Measurements from ENCODE around the gene IL1RL2.

Gene IL1RL2

GRCh38 chr2:102269200-102269524, 82.3 kb downstream of the IL1RL2 start:
- no peak for DNase-seq

DNA sequence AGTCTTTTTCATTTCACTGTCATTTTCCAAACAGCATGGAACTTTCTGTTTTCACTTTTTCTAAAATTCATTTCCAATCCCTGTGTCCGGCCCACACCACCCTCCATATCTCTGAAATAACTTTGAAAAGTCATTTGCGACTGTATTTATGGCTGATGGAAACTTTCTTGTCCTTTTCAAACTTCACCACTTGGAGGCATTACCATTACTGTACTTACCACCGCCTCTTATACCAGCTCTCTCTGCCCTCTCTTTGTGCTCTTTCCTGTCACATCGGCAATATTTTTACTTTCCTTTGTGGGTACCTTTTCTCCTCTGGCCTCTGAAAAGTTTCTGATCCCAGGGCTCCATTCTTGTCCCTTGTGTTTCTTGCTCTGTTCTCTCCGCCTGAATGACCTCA, 85.0 kb downstream of the IL1RL2 start:
- DNase-seq = no peak

GRCh38 chr2:102273619-102274211, 86.9 kb downstream of the IL1RL2 start:
- DNase-seq = no peak

GRCh38 chr2:102276549-102277201, 89.9 kb downstream of the IL1RL2 start:
- no peak for DNase-seq

GRCh38 chr2:102277202-102277700, 90.4 kb downstream of the IL1RL2 start:
- no peak for DNase-seq

- DNase-seq = no peak
Observed at GRCh38 chr2:102278720-102279390, 92.0 kb downstream of the IL1RL2 start.

DNA sequence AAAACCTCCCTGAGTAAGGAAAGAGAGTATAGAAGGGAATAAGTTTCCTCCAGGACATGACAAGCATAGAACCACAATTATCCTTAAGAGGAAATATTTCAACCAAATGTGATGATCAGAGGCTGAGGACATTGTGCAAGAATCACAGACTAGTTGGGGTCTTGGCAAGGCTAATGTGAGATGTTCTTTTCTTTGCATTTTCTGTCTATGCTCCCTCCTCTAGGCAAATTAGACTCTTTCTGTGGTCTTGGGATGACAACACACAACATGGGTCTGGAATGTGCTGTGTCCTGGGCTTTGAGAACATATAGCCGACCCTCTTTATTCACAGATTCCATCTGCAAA, 92.5 kb downstream of the IL1RL2 start:
- no peak for DNase-seq

- DNase-seq = no peak
Observed at GRCh38 chr2:102282678-102283091, 95.9 kb downstream of the IL1RL2 start.

- DNase-seq = no peak
Observed at GRCh38 chr2:102283996-102284395, 97.2 kb downstream of the IL1RL2 start.

DNA sequence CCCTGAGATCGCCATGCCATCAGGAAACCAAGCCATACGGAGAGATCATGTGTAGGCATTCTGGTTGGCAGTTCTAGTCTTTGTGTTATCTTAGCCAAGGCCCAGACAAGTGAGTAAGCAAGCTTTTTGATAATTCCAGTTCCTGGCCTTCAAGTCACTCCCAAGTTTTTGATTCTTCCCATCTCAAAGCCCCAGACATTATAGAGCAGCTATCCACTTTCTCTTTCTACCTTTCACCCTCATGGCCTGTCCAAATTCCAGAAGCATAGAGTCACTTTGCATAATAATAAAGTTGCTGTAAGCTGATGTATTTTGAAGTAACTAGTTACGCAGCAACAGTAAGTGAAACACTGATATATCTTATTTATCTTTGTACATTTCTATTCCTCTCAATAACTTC, 97.8 kb downstream of the IL1RL2 start:
- DNase-seq = no peak

DNA sequence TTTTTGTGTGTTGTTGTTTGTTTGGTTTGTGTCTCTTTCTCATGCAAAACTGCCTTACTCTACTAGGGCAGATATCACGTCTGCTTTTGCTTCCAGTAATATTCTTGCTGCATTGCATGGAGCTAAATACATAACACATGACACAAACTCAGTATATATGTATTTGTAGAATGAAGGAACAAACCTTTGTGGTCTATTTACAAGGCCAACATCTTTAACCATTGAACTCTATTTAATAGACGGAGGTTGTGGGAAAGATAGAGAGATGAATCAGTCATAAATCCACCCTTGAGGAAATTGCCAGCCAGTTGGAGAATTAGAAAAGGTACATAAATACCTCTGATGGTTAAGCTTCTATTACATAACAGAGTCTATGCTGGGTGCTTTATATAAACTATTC, 98.5 kb downstream of the IL1RL2 start:
- DNase-seq = no peak

- DNase-seq = no peak
Observed at GRCh38 chr2:102286041-102286440, 99.2 kb downstream of the IL1RL2 start.

- no peak for DNase-seq
Observed at GRCh38 chr2:102289129-102289528, 102.3 kb downstream of the IL1RL2 start.
